Activated CD4-positive, alpha-beta T cell treated with anti-CD3 and anti-CD28 coated beads, Interleukin-2, amount 50 U/mL, for 24 hours (primary cell): Measurements from ENCODE around the gene ABCG8.

Experiments
- DNase-seq, 2 donors: peaks; one replicate each; pipeline ENCODE4 v3.0.0-alpha.2; 2020; ENCODE audit warnings: low read depth in 1 of 2, low spot score in 1 of 2

ABCG8 gene

DNA sequence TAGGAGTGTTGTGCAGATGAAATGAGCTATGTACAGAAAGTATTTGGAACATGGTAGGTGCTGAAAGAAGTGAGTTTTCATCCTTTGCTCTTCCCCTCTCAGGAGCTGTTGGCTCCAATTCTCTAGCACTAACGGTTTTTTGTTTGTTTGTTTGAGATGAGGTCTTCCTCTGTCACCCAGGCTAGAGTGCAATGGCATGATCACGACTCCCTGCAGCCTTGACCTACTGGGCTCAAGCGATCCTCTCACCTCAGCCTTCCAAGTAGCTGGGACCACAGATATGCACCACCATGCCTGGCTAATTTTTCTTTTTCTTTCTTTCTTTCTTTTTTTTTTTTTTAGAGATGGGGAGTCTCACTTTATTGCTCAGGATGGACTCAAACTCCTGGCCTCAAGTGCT lies 12.9 kb upstream of the ABCG8 start:
- DNase-seq, result no peak

DNA sequence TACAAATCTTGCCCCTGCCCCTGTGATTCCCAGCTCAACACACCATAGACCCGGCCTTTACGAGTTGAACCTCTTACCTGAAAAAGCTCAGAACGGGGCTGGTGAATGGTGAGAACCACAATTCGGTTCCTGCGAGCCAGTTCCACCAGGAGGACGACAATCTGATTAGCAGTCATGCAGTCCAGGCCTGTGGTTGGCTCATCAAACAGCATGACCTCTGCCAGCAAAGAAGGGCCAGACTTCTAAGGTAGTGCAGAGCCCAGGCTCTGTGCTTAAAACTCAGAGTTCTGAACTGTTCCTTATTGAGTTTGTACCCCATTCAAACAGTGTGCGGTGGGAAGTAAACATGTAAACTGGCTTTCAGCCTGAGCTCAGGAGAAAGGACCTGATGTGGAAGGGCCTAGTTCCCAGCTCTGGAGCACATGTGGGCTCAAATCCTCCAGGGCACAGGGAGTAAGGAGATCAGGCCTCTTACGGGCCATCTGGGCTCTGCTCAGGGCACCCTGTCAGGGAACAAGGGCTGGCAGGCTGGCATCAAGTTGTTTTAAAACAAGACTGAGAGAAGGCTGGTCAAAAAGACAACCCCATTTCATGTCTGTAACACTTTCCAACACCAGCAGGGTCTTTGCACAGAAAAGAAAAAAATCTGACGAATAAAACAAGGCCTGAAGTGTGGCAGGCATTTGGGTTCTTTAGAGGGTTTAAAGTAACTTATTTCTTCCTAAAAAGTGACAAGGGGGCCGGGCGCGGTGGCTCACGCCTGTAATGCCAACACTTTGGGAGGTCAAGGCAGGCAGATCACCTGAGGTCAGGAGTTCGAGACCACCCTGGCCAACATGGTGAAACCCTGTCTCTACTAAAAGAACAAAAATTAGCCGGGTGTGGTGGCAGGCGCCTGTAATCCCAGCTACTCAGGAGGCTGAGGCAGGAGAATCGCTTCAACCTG lies 12.2 kb upstream of the ABCG8 start:
- no peak for DNase-seq

DNA sequence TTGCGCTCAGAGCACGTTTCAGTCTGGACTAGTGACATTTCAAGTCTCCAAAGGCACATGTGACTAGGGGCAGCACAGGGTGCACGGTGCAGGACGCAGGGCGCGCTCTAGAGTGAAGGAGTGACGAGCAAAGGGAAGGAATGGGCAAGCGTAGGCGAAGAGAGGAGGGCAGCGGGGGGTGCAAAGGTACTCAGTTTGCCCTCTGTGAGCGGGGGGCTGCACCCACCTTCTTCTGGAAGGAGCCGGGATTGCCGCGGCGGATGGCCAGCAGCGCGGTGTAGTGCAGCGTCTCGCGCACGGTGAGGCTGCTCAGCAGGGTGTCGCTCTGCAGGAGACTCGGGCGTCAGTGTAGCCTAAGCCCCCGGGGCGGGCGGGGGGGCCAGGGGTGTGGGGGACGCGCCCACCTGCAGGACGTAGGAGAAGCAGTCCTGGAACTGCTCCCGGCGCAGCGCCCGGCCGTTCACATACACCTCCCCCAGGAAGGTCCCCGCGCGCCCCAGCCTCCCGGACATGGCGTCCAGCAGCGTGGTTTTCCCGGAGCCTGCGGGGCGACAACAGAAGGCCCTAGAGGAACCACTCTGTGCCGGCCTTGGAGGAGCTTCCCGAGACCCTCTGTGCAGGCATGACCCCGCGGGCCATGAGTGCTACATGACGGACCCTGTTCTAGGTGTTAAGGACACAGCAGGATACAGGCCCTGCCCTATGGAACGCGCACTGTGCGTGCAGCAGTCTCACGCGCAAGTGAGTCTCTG lies 7.1 kb upstream of the ABCG8 start:
- DNase-seq, result no peak

DNA sequence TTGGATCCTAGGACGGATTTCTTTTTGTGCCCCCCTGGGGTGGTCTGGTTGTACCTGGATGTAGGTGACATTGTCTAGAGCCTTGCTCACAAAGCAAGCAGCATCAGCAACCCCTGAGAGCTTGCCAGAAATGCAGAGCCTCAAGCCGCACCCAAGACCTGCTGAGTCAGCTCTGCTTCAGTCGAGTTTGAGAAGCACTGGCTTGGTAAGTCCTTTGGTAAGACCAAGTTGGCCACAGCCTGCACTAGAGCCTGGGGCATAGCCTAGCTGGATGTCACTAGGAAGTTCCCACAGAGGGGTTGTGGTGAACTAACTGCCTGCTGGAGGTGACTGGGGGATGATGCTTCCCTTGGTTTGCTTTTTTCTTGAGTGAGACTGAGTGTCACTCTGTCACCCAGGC lies 6.3 kb upstream of the ABCG8 start:
- no peak for DNase-seq

DNA sequence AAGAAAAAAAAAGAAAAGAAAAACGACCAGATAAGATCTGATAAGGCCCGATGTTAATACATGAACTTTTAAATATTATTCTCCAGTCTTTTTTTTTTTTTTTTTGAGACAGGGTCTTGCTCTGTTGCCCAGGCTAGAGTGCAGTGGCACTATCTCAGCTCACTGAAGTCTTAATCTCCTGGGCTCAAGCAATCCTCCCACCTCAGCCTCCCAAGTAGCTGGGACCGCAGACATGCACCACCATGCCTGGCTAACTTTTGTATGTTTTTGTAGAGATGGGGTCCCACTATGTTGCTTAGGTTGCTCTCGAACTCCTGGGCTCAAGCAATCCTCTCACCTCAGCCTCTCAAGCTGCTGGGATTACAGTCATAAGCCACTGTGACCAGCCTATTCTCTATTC lies 1.7 kb upstream of the ABCG8 start:
- no peak for DNase-seq

DNA sequence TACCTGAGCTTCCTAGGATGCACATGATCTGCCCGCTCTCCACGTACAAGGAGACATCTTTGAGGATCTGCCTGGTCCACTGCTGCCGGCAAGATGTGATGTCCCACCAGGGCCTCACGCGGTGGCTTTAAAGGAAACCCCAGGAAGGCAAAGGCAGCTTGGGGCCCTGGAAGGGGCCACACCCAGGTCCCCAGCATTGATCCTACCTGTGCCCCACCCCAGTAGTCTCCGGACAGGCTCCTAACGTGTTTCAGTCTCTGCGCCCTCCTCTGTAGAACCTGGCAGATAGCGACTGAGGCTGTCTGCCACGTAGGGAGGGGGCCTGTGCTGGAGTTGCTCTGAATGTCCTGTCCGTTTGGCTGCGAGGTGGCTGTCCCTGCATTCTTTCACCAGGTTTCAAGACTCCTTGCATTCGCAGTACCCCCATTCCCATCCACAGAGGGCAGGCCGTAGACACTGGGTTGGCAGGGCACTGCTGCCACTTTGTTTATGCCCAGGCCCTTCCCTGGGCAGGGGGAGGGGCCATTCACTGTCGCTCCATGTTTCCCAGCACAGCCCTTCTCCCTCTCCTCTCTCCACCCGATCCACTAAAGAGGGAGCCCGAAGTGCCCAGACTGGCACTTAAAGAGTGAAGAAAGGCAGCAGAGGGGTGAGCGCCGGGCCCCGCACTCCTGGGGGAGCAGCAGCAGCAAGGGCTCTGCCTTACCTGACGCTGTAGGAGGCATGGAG lies 776 bp upstream of the ABCG8 start:
- no peak for DNase-seq

DNA sequence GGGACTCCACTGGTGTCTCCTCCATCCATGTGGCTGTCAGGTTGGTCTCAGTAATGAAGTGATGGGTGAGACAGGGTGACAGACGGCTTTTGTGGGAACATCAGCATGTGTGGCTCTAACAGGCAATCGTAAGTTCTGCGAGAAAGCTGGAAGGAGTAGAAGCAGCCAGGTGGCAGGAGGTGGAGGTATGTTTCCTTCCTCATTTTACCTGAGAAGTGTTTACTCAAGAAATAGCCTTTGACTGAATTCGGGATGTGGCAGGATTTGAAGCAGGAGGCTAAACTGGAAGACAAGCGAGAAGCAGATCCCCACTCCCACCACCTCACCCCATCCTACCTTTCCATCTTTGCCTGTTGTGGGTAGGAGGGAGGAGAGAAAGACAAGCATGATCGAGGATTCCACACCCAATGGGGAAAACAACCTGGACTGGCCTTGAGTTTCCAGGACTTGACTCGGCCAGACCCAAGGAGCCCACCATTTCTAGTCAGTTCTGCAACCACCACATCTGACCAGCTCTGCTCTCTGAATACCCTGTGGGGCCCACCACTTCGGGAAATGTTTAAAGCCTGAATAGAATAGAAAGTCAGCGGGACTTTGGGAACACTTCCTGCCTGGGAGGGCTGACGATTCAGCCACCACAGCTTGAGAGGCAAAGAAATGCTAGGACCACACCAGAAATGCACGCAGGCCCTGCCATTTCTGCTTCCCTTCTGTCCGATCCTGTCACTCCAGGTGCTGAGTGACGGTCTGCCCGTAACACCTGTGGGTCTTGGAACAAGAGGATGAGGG lies 1.2 kb downstream of the ABCG8 start:
- DNase-seq, result no peak

DNA sequence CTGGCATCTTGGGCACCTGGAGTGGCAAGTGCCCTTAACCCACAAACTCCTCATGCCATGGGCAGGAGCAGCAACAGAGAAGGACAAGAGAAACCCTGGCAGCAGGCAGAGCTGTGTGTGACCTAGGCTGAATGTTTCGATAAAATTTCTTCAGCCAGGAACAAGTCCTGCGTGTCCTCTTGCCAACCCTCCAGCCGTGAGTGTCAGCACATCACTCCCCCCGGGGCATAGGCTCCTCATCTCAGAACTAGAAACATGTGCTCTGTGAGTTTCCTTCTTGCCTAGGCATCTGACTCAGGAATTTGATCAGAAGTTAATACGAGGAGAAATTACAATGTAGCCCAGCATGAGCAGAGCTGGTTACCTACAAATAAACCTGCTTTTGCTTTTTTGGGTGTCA lies 2.2 kb downstream of the ABCG8 start:
- DNase-seq, result no peak

DNA sequence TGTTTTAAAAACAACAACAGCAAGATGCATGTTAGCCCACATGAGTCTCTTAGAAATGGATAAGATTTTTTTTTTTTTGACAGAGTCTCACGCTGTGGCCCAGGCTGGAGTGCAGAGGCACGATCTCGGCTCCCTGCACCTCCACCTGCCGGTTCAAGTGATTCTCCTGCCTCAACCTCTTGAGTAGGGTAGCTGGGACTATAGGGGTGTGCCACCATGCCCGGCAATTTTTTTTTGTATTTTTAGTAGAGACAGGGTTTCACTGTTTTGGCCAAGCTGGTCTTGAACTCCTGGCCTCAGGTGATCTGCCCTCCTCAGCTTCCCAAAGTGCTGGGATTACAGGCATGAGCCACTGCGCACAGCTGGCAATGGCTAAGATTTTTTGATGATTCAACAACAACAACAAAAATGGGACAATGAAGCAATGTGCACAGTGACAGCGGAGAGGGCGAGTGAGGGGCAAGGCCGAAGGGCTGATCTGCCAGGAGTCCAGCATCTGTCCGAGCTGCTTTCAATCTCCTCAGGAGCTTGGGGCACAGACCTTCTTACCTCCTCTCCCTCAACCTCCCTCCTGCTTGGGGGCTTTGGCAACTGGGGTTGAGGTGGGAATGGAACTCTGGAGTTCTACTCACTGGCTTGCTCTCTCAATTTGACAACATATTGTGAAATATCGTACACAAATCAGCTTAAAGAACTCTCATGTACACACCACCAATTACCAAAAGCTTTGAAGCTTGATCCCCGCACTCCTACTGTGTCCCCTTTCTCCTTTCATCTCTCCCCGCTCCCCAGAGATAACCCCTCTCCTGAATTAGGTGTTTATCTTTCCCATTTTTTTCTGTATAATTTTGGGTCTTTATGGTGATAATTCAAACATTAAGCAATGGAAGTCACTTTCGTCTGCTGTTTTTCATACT lies 3.4 kb downstream of the ABCG8 start:
- DNase-seq, result no peak

DNA sequence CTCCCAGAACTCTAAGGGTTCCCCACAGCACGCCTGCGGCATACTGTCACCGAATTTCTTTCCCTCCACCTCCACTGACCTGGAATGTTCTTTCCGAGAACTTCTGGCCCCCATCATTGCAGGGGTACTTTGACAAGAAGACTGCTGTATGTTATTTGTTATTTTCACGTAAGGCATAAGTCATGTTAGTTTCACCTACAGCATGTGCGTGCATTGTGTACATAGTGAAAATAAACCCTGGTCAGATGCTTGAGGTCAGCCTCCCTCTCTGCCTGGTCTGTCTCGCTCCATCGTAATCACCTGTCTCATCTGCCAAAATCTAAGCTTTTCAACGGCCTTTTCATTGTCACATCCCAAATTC lies 4.1 kb downstream of the ABCG8 start:
- no peak for DNase-seq

DNA sequence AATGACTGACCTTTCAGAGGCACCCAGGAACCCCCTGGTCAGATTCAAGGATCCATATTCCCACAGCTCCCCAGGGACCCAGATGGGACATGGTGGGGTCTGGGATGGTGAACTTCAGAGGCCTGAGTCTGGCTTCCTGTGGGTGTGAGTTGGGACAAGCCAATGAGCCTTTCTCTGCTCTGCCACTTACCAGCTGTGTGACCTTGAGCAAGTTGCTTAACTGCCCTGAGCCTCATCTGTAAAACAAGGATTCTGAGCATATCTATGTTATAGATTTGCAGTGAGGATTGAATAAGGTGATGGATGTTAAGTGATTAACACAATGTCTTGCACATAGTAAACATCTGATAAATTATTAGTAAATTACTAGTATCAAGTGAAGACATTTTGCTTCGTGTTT lies 6.4 kb downstream of the ABCG8 start:
- DNase-seq, result no peak

DNA sequence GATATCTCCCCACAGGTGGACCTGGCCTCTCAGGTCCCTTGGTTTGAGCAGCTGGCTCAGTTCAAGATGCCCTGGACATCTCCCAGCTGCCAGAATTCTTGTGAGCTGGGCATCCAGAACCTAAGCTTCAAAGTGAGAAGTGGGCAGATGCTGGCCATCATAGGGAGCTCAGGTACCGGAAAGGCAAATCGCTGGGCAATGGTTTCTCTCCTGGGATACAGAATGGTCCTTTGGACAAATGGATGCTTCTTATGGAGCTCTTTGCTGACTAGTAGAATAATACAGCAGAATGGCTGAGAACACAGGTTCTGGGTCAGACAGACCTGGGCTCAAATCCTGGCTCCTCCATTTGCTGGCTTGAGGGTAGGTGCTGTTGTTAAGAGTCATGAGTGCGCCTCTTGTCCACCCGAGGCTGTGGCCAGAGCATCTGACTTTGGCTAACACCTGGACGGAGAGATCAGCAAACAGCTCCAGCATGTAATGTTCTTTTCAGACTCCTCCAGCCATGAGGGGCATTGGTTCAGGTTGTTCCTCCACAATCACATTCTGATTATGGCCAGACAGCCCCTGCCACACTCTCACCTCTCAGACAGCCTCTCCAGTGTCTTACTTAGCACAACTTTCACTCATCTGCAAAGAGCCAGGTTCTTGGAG lies 7.5 kb downstream of the ABCG8 start:
- no peak for DNase-seq

DNA sequence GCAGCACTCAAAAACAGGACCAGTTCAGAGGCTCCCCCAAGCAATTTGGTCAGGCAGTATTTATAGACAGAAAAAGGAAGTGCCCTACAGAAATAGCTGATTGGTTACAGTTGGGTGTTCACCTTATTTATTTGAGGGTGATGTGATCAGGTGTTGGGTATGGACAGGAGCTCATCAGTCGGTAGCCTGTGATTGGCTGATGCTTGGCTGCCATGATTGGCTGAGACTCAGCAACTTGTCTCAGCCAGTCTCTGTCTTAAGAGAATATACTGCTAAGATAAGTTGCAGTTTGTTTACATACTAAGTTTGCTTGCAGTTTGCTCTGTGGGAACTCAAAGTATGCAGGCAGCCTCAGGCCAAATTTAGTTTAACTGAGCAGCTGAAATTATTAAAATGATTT lies 9.4 kb downstream of the ABCG8 start:
- DNase-seq, result no peak

DNA sequence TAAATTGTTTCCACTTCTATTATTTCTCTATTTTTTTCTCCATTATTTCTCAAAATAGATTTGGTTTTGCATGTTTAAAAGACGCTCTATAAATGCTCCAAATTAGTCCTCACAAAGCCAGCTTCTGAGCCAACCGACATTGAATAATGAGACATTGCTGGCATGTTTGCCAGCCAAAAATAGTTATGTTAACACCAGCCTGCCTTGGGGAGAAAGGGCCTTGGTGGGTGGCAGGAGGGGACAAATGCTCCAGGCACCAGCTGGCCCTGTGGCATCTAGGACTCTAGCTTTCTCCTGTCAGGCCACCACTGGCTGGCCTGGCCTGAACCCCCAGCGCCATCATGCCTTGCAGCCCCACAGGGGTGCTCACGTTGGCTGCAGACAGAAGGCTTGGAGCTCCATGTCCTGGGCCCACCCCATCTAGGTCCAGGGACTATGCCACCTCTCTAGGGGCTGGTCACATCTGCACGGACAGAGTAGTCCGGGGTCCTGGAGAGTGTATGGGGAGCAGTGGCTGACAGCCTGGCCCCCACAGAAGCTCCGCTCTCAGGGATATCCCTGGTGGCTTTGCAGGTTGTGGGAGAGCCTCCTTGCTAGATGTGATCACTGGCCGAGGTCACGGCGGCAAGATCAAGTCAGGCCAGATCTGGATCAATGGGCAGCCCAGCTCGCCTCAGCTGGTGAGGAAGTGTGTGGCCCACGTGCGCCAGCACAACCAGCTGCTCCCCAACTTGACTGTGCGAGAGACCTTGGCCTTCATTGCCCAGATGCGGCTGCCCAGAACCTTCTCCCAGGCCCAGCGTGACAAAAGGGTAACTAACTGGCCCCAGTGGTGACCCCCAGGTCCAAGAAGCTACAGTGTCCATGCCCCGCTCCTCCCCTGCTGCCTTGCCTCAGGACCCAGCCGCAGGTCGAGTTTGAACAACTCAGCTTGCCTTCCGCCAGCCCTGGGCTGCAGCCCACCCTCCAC lies 12.5 kb downstream of the ABCG8 start:
- DNase-seq, result no peak

DNA sequence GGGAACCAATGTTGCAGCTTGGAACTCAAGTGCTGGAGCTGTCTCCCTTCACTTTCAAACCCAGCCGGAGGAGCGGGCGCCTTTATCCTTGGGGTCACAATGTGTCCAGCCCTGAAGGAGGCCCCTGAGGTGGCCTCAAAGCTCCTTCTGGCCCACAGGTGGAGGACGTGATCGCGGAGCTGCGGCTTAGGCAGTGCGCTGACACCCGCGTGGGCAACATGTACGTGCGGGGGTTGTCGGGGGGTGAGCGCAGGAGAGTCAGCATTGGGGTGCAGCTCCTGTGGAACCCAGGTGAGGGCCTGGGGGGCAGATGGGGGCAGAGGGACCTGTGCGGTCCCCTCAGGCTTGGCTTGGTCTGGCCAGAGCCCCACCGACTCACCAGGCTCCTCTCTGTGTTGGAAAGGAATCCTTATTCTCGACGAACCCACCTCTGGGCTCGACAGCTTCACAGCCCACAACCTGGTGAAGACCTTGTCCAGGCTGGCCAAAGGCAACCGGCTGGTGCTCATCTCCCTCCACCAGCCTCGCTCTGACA lies 13.5 kb downstream of the ABCG8 start:
- DNase-seq, result no peak

DNA sequence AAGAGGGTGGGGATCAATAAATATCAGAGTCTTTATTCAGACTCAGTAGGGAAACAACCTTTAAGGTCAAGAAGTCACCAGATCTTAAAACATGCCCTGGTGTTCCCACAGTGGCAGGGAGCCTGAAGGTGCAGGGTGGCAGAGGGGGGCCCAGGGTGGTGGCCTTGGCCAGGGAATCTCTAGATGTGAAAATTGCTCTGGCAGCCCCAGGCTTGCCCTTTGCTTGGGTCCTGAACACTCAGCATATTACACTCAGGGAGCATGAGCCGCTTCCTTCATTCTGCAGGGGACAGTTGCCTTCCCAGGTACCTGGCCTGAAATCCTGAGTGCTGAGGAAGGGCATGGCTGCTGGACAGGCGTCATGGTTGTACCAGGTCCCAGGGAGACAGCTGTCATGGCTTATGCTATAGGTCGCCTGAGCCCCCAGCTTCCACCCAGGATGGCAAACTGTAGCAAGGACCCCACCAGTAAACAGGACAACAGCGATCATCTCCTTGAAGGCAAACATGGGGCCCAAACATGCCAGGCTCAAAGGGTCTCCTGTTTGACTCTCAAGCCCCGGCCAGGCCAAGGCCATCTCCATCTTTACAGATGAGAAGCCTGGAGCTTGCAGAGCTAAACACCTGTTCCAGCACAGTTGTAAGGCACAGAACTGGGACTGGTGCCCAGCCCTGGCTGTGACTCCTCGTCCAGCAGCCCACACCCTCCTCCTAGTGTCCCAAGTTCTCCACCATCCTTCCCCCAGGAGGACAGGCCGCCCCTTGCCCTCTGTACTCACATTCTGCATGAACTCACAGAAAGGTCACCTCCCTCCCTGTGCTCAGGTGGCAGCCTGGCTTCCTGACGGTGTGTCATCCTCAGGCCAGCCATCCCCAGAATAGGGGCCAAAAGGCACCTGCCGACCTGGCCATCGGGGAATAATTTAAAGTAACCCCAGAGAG lies 14.6 kb downstream of the ABCG8 start:
- no peak for DNase-seq

DNA sequence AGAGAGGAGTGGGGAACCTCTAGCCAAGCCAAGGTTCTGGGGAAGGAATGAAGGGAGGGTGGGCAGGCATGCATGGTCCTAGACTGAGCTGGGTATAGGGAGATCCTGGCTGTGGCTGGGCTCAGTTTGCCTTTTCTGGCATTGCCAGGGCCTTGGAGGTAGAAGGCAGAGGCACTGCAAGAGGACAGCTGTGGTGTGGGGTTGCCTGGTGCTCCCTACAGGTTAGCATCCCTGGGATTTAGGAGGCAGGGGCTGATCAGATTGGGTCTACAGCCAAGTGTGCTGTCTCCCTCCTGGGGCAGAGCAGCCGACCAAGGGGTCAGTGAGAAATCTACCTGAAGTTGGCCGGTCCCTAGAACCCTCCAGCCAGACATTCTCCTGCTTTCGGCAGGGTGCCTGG lies 15.9 kb downstream of the ABCG8 start:
- no peak for DNase-seq
